Forelimb muscle (tissue), 1 donor: ENCODE measurements around the gene DMRTC2. TPM values are rescaled to one million over a fixed set of nuclear protein-coding genes. Genes with fewer than 3 reads are reported as not detected.

Source experiments
- DNase-seq: peaks from one replicate; pipeline ENCODE4 v3.0.0-alpha.2; 2013; ENCODE audit warnings: low read depth
- polyA plus RNA-seq: library from polyadenylated mRNA; unstranded; fragments of 120-200 nt; gene quantifications from one replicate; pipeline ENCODE4 v1.2.1, GENCODE V29; 2013; ENCODE audit not compliant: insufficient read length

The DMRTC2 gene
- polyA plus RNA-seq, 1 donor: not detected

- no peak for DNase-seq
Measured at GRCh38 chr19:41847351-41848105, 2.7 kb downstream of the DMRTC2 start.

DNA sequence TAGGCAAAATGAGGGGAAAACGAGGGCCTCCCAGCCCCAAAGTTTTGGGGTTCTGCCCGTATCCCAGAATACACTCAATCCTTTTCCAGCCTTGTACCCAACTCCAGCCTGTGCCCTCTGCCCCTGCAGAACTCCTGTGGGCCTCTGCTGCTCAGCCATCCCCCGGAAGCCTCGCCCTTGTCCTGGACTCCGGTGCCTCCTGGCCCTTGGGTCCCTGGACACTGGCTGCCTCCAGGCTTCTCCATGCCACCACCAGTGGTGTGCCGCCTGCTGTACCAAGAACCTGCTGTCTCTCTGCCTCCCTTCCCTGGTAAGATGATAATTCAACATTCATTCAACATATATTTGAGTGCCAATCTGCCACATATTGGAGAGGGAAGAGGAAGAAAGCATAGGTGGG is 3.8 kb downstream of the DMRTC2 start:
- no peak for DNase-seq

- DNase-seq: no peak
Measured at GRCh38 chr19:41849067-41849466, 4.2 kb downstream of the DMRTC2 start.

DNA sequence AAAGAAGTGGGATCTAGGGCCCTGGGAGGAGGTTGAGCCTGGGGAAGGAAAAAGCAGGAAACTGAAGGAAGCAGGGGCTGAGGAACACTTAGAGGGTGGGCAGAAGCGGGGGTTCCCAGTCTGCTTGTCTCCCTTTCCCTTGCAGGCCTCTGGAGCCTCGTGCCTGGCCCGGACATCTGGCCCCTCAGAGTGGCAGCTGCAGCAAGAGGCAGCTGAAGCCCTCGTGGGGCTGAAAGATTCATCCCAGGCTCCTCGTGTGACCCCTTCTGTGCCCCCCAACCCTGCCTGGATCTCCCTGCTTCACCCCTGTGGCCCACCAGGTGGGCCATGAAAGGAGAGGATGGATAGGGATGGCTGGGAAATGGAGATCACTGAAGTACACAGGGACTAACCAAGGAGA is 5.5 kb downstream of the DMRTC2 start:
- DNase-seq: no peak

GRCh38 chr19:41851456-41851855 is 6.6 kb downstream of the DMRTC2 start:
- no peak for DNase-seq

DNA sequence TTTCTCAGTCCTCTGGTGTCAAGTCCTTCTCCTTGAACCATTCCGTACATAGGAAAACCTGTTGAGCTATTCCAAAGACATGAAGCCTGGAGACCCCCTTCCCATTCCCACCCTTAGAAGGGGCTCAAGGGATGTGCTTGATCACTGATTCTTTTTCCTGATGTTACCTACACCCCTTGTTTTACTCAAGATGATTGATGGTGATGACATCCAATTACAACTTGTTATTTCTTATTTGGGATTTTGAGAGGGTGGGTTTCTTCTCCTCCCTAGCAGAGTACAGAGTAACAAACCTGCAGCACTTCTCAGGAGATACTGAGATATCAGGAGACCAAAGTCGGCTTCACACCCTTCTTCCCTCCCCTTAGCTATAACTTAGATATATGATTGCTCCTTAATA is 8.5 kb downstream of the DMRTC2 start:
- no peak for DNase-seq

- no peak for DNase-seq
Measured at GRCh38 chr19:41853768-41854167, 8.9 kb downstream of the DMRTC2 start.

DNA sequence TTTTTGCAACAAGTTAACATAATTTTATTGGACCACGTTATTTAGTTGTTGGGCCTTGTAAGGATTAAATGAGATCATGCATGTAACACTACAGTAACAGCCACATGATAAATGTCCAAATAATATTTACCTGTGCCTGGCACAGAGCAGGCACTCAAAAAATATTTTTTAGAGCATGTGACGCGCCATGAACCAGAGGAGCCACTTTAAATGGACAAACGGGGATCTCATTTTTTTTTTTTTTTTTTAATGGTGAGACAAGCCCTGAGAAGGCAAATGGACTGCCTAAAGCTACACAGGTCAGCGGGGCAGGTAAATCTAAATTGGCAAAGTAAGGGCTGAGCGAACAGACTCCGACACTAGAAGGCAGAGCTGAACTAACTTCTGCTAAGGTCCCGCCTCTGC is 14.4 kb downstream of the DMRTC2 start:
- no peak for DNase-seq

DNA sequence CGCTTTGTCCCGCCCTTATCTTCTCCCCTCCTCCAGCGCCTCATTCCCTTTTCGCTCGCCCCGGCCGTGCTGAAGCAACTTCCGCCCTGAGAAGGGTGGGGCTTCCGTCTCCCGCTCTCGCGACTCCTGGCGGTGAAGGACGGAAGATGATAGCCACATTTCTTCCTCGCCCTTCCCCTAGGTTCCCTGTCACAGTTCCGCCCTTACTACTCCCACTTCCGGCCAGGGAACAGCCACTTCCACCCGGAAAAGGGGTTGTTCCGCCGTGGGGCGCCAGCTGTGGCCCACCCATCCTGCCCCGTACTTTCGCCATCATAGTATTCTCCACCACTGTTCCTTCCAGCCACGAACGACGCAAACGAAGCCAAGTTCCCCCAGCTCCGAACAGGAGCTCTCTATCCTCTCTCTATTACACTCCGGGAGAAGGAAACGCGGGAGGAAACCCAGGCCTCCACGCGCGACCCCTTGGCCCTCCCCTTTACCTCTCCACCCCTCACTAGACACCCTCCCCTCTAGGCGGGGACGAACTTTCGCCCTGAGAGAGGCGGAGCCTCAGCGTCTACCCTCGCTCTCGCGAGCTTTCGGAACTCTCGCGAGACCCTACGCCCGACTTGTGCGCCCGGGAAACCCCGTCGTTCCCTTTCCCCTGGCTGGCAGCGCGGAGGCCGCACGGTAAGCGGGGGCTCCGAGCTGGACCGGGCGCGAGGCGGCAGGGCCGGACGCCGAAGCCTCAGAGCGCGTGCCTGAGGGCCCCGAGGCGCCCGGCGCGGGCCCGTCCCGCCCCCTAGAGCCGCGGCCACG is 15.0 kb downstream of the DMRTC2 start, which contains the start of gene RPS19:
TSS of gene RPS19 (plus strand) at position 638 of the 801 bp plus-strand sequence. CDS start 520 bp downstream, outside the sequence.
- peak; percentile 98 for DNase-seq

DNA sequence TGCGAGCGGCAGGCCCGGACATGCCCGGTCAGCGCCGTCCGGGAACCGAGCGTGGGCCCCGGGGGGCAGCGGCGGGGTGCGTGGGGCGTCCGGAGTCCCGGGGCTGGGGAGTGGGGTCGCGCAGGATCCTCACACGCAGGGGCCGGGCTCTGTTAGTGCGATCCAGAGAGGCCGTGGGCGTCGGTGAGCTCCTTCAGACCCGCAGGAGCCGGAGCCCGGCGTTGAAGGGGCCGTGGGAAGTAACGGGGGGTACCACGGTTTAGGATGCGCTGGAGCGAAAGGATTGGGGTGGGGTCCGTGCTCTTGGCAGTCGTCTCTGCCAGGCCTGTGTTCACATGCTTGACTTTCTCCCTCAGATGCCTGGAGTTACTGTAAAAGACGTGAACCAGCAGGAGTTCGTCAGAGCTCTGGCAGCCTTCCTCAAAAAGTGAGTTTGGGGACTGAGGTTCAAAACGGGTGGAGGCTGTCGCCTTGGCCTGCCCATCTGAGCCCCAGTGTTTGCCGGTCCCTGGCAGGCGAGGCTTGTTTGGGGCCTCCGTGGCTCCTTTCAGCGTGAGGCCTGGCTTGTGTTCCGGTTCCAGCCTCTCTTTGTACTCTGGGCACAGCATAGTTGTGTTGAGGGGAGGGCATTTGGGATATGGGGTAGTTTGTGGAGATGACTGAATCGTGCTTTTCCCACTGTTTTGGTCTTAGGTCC is 15.7 kb downstream of the DMRTC2 start:
- no peak for DNase-seq

DNA sequence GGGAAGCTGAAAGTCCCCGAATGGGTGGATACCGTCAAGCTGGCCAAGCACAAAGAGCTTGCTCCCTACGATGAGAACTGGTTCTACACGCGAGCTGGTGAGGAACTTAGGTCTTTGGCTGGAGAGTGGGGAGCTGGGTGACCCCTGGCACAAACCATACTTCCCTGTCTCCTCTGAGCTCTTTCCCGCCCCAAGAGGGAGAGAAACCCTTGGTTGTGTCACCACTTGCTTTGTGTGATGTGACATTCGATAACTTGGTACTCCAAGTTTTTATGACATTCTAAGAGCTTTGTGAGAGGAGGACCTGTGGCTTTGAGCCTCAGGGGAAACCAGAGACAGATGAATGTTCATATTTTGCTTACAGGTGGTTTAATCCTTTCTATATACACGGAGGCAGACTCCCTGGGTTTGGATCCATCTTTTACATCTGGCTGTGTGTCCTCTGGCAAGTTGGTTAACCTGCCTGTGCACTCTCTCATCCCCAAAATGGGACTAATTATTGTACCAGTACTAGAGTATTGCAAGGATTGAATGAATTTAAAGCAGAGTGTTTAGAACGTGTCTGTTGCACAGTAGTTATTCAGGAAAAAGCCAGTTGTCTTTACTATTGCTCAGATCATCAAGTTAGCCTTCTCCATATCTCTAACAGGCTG is 16.4 kb downstream of the DMRTC2 start:
- no peak for DNase-seq

DNA sequence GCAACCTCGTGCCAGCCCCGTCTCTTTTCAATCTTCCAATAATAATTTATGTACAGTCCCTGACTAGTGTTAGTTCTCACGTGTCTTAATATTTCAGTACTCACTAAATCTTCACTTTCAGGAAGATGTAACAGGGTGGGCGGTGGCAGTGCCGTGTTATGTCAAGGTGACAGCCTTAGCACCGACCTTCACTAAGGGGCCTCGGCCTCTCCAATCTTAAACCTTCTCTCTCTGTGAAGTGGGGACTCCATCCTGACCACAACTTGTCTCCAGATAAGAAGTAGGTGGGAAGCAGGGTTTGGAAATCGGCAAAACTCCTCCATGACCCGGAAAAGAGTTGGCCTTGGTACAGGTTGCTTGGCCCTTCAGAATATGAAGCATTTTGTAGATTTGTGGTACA is 17.0 kb downstream of the DMRTC2 start:
- DNase-seq: no peak

DNA sequence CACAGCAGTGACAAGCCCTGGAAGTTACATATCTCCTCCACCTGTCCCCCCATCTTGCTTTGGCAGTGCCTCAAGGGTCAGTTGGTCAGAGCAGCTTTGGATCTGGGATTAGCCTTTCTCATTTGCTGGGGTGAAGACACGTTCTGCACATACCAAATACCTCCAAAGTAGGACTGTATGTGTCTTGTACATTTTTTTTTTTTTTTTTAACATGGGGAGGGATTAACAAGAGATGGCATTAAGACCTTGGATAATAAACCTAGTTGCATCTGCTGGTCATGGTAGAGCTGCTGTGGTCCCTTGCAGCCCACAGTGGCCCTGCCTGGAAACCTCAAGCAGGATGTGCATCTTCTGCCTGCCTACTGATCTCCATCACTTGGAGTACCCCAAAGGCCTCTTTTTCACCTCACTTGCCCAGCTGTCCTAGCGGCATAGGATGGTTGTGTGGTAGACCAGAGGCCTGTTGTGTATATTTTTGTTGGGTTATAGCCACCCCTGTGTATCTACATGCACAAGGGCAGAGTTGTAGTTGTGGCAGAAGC is 17.7 kb downstream of the DMRTC2 start:
- no peak for DNase-seq

DNA sequence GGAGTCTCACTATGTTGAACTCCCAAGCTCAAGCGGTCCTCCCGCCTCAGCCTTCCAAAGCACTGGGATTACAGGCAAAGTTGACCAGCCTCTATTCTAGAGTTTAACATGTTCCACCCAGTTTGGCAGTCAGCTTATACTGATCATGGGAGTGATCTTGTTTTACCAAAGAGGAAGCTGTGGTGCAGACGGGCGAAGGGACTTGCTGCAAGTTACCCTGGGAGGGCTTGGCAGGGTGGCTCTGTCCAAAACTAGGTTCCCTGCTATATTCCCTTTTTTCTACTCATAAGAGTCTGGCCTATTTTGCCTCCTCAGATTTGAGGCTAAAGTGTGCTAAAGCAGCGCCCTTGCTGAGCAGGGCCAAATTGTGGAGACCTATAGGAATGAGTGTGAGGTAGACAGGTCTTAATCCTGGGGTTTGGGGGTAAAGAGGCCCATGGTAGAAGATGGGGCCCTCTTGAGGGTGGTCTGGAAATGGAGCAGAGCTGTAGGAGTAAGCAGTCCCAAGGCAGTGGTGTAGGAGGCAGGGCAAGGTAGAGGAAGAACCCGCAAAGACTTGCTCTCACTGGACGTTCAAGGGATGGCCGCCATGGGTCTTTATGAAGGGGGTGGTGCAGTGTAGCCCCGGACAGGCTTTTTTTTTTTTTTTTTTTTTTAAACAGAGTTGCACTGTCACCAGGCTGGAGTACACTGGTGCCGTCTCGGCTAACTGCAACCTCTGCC is 18.5 kb downstream of the DMRTC2 start:
- no peak for DNase-seq

DNA sequence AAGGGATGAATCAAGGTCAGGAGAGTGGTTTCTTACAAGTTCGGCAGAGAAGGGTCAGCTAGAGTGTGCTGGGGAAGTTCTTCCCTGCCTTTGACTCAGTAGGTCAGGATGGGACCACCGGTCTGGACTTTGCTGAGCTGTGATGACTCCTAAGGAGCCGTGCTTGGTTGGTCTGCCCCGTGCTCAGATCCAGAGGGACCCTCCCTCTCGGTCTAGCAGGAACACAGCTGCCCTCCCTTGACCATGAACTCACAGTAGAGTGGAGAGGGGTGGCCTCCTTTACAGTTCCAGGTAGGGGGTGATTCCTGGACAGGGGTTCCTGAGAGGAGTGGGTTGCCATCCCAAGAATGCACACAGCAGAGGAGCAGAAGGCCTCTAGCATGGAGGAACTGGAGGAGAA is 19.5 kb downstream of the DMRTC2 start:
- no peak for DNase-seq

DNA sequence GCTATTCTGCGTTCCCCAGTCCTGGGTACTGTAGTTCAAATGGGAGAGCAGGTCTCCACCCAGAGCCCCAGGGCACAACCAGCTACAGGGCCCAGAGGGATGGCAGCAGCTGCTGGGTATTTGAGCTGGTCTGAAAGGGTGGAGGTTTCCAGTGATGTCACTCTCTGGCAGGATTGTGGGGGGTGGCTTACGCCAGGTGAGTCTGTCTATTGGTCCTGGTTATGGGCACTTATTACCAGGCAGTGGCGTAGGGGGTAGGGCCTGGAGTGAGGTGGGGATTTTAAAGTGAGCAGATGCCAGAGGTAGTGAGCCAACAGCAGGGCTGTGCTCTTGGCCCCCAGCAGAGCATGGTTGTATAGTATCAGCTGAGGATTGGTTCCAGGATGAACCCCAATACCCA is 21.4 kb downstream of the DMRTC2 start:
- no peak for DNase-seq

GRCh38 chr19:41868120-41868988 is 23.5 kb downstream of the DMRTC2 start:
- no peak for DNase-seq

DNA sequence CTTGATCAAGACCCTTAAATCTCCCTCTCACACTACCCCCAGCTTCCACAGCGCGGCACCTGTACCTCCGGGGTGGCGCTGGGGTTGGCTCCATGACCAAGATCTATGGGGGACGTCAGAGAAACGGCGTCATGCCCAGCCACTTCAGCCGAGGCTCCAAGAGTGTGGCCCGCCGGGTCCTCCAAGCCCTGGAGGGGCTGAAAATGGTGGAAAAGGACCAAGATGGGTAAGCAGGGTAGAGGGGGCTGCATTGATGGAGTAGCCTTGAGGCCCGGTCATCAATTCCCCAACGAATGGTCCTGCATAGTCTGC is 24.1 kb downstream of the DMRTC2 start:
- DNase-seq: no peak

DNA sequence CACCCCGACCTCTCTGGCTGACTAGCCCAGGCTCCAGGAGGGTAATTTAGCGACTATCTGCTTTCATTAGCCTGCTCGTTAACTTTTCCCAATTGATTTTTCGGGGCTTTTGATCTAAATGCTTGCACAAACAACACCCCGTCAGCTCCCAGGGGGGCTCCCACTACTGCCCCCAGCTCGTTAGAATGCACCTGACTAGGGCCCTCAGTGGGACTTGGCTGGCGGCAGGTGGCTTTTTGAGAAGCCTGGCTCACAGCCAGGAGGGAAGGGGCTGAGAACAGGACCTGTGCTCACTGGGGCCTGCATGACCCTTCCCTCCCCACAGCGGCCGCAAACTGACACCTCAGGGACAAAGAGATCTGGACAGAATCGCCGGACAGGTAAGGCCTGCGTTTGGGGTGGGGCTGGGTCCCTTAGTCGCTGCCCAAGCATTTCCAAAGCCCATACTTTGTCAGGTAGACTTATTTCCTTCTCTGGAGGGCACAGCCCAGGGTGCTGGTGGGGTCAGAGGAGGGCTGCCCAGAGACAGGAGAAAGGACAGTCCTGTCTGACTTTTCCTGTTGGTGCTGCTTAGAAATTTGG is 24.6 kb downstream of the DMRTC2 start:
- DNase-seq: no peak

DNA sequence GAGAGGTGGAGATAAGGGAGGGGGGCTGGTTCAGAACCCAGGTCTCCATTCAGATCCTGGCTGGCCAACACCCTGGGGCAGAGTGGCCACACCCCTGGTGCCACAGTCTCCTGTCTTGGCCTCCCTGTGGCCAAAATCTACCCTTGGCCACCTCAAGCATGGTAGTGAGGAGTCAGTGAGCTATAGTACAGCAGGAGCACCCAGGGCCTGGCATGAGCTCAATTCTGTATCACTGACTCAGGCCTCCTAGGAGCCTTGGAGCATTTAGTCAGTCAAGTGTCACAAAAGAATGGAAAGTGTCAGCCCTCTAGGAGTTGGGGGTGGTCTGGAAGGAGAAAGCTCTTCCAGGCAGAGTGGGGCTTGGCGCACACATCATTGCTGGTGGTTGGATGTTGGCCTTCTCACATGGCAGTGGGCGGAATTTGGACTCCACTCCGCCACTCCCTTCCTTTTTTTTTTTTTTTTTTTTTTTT is 25.6 kb downstream of the DMRTC2 start:
- no peak for DNase-seq
